Measurements from ENCODE around the gene CCT5.
"Not testable (repeated sequence)": the region's sequence is repeated elsewhere in the genome, so short reads cannot be mapped to it uniquely, and the experiment has no call there.

CCT5 gene

GRCh38 chr5:10278658-10279279, 28.7 kb downstream of the CCT5 start:
- no peak for DNase-seq (ENCODE audit: low spot score in 2 of 2)
- Mint-ChIP-seq H3K4me1 (peaks cover 6% of the 10 kb centered on the region), H3K27ac (no peak overlapping the region), H3K4me3 (no peak overlapping the region), H3K9me3 (no peaks in the 10 kb centered on the region), H3K36me3 (no peaks in the 10 kb centered on the region)
- ATAC-seq: no peak

- Mint-ChIP-seq H3K9me3 (no peaks in the 10 kb centered on the region), H3K4me1 (peaks cover 6% of the 10 kb centered on the region), H3K4me3 (no peak overlapping the region), H3K36me3 (no peaks in the 10 kb centered on the region), H3K27ac (no peak overlapping the region)
- DNase-seq (ENCODE audit: low spot score in 2 of 2): no peak
- ATAC-seq: no peak
Measured at GRCh38 chr5:10279328-10279727, 29.2 kb downstream of the CCT5 start.

GRCh38 chr5:10279925-10280720, 30.0 kb downstream of the CCT5 start:
- no peak for ATAC-seq
- Mint-ChIP-seq H3K27ac (no peak overlapping the region), H3K4me3 (no peak overlapping the region), H3K36me3 (no peaks in the 10 kb centered on the region), H3K9me3 (no peaks in the 10 kb centered on the region), H3K4me1 (peaks cover 4% of the 10 kb centered on the region)
- DNase-seq (ENCODE audit: low spot score in 2 of 2): no peak

GRCh38 chr5:10283927-10284635, 34.0 kb downstream of the CCT5 start:
- Mint-ChIP-seq H3K36me3 (no peaks in the 10 kb centered on the region), H3K9me3 (no peaks in the 10 kb centered on the region), H3K4me3 (no peak overlapping the region), H3K4me1 (peaks cover 4% of the 10 kb centered on the region), H3K27ac (peak overlapping the region; percentile 58)
- peak; percentile 95 for ATAC-seq
- peak; percentile 75 to 90 for DNase-seq (ENCODE audit: low spot score in 2 of 2)

- not testable (repeated sequence) for ATAC-seq; H3K4me1 Mint-ChIP-seq; DNase-seq (ENCODE audit: low spot score in 2 of 2); H3K27ac Mint-ChIP-seq; H3K4me3 Mint-ChIP-seq; H3K9me3 Mint-ChIP-seq; H3K36me3 Mint-ChIP-seq
Measured at GRCh38 chr5:10285362-10285761, 35.3 kb downstream of the CCT5 start.

- no peak overlapping the region for H3K4me3 Mint-ChIP-seq
- H3K27ac Mint-ChIP-seq: no peak overlapping the region
- no peaks in the 10 kb centered on the region for H3K9me3 Mint-ChIP-seq
- ATAC-seq (no peak), DNase-seq (ENCODE audit: low spot score in 2 of 2) (no peak)
- H3K4me1 Mint-ChIP-seq: peaks cover 4% of the 10 kb centered on the region
- no peaks in the 10 kb centered on the region for H3K36me3 Mint-ChIP-seq
Measured at GRCh38 chr5:10286162-10286861, 36.2 kb downstream of the CCT5 start.

GRCh38 chr5:10286862-10287227, 36.8 kb downstream of the CCT5 start:
- H3K4me3 Mint-ChIP-seq: no peak overlapping the region
- H3K27ac Mint-ChIP-seq: no peak overlapping the region
- no peaks in the 10 kb centered on the region for H3K9me3 Mint-ChIP-seq
- ATAC-seq: no peak
- H3K36me3 Mint-ChIP-seq: no peaks in the 10 kb centered on the region
- peaks cover 4% of the 10 kb centered on the region for H3K4me1 Mint-ChIP-seq
- DNase-seq (ENCODE audit: low spot score in 2 of 2): no peak

GRCh38 chr5:10288592-10289219, 38.6 kb downstream of the CCT5 start:
- H3K27ac Mint-ChIP-seq: no peak overlapping the region
- no peaks in the 10 kb centered on the region for H3K9me3 Mint-ChIP-seq
- ATAC-seq: no peak
- no peaks in the 10 kb centered on the region for H3K36me3 Mint-ChIP-seq
- no peak overlapping the region for H3K4me3 Mint-ChIP-seq
- peaks cover 4% of the 10 kb centered on the region for H3K4me1 Mint-ChIP-seq
- DNase-seq (ENCODE audit: low spot score in 2 of 2): peak in 1 of 2 donors; percentile 56

- DNase-seq (ENCODE audit: low spot score in 2 of 2) (no peak), ATAC-seq (no peak)
- no peaks in the 10 kb centered on the region for H3K36me3 Mint-ChIP-seq
- H3K27ac Mint-ChIP-seq: no peak overlapping the region
- H3K9me3 Mint-ChIP-seq: no peaks in the 10 kb centered on the region
- H3K4me3 Mint-ChIP-seq: no peak overlapping the region
- H3K4me1 Mint-ChIP-seq: peaks cover 4% of the 10 kb centered on the region
Measured at GRCh38 chr5:10289353-10289752, 39.3 kb downstream of the CCT5 start.

GRCh38 chr5:10289991-10290390, 39.9 kb downstream of the CCT5 start:
- H3K36me3 Mint-ChIP-seq: no peaks in the 10 kb centered on the region

GRCh38 chr5:10290438-10290837, 40.4 kb downstream of the CCT5 start:
- ATAC-seq (no peak), DNase-seq (ENCODE audit: low spot score in 2 of 2) (no peak)
- Mint-ChIP-seq H3K4me3 (no peak overlapping the region), H3K36me3 (no peaks in the 10 kb centered on the region), H3K4me1 (peaks cover 4% of the 10 kb centered on the region), H3K9me3 (no peaks in the 10 kb centered on the region), H3K27ac (no peak overlapping the region)

More at GRCh38 chr5:10289991-10290390, 39.9 kb downstream of the CCT5 start:
- DNase-seq (ENCODE audit: low spot score in 2 of 2) (no peak), ATAC-seq (no peak)
- no peak overlapping the region for H3K27ac Mint-ChIP-seq
- H3K4me3 Mint-ChIP-seq: no peak overlapping the region
- H3K9me3 Mint-ChIP-seq: no peaks in the 10 kb centered on the region
- peaks cover 4% of the 10 kb centered on the region for H3K4me1 Mint-ChIP-seq

- no peak for DNase-seq (ENCODE audit: low spot score in 2 of 2)
- no peak for ATAC-seq
- Mint-ChIP-seq H3K36me3 (no peaks in the 10 kb centered on the region), H3K27ac (no peak overlapping the region), H3K4me3 (no peak overlapping the region), H3K9me3 (no peaks in the 10 kb centered on the region), H3K4me1 (peaks cover 4% of the 10 kb centered on the region)
Measured at GRCh38 chr5:10291692-10292339, 41.7 kb downstream of the CCT5 start.

GRCh38 chr5:10293907-10294662, 44.0 kb downstream of the CCT5 start:
- DNase-seq (ENCODE audit: low spot score in 2 of 2): no peak
- Mint-ChIP-seq H3K9me3 (no peaks in the 10 kb centered on the region), H3K4me3 (no peak overlapping the region), H3K4me1 (no peaks in the 10 kb centered on the region), H3K36me3 (no peaks in the 10 kb centered on the region), H3K27ac (no peak overlapping the region)
- ATAC-seq: no peak

Data from stimulated activated effector memory CD8-positive, alpha-beta T cell treated with anti-CD3 and anti-CD28 coated beads, Interleukin-12 subunit alpha, Interleukin-12 subunit beta, amount 100 ng/mL, for 72 hours (primary cell).